K562 (cell line): ENCODE measurements around the gene FUT2. TPM values are rescaled to one million over a fixed set of nuclear protein-coding genes. Genes with fewer than 3 reads are reported as not detected.

Experiments
- ARNT ChIP-seq, 2 experiments: fragments of 450-650 bp; IDR thresholded peaks; 2 replicates each; pipeline ENCODE4 v1.6.1; 2016; ENCODE audit warnings: mild to moderate bottlenecking in 1 of 2
- BRCA1 ChIP-seq, 2 experiments: fragments of 450-650 bp in 1 of 2; sonication (generic) in 1 of 2; formaldehyde crosslinking in 1 of 2; IDR thresholded peaks; 2 replicates each; pipeline versions ENCODE4 v1.5.0 to v1.6.1; 2017 to 2020; ENCODE audit warnings: mild to moderate bottlenecking in 1 of 2, missing genetic modification reagents in 1 of 2
- GTF3C2 ChIP-seq: IDR thresholded peaks from 3 replicates; pipeline ENCODE4 v1.6.1; 2011; ENCODE audit warnings: borderline replicate concordance, mild to moderate bottlenecking, moderate library complexity; ENCODE audit not compliant: insufficient read length; ENCODE audit errors: extremely low read depth
- MCM2 ChIP-seq: fragments of 450-650 bp; IDR thresholded peaks from 2 replicates; pipeline ENCODE4 v1.6.1; 2017; ENCODE audit warnings: low read depth, mild to moderate bottlenecking
- MGA ChIP-seq: fragments of 450-650 bp; IDR thresholded peaks from 2 replicates; pipeline ENCODE4 v1.6.1; 2016; ENCODE audit warnings: mild to moderate bottlenecking, moderate library complexity
- SMARCA5 ChIP-seq: fragments of 450-650 bp; IDR thresholded peaks from 2 replicates; pipeline ENCODE4 v1.6.1; 2016
- SRSF3 ChIP-seq: fragments of 200-400 bp; formaldehyde crosslinking; IDR thresholded peaks from 2 replicates; pipeline ENCODE4 v1.6.1; 2016; ENCODE audit warnings: mild to moderate bottlenecking, low read length, moderate library complexity; ENCODE audit not compliant: insufficient read depth
- ZNF274 ChIP-seq: IDR thresholded peaks from 2 replicates; pipeline ENCODE4 v1.6.1; 2011; ENCODE audit warnings: low read depth, mild to moderate bottlenecking, low read length, moderate library complexity, borderline replicate concordance
- ZNF354B ChIP-seq: fragments of 250-450 bp; sonication (Bioruptor Pico); IDR thresholded peaks from 2 replicates; pipeline ENCODE4 v1.4.0; 2020
- polyA plus RNA-seq, 8 experiments: library from polyadenylated mRNA; depleted of rRNA in 4 of 8; stranded (reverse) in 5 of 8; unstranded in 3 of 8; fragments of >200 nt; fragmentation: Nextera tagmentation in 2 of 8; fragmentation: Illumina TruSeq in 1 of 8; extraction: Ambion mirVana in 2 of 8; extraction: Trizol in 1 of 8; gene quantifications; 2 replicates each; pipeline versions ENCODE4 v1.2.1 to v1.2.3, GENCODE V29; 2011 to 2014; ENCODE audit warnings: inconsistent platforms in 1 of 8, missing spikeins in 1 of 8
- total RNA-seq, 7 experiments: library from RNA; depleted of rRNA in 6 of 7; stranded (reverse); fragments of >200 nt in 6 of 7; fragmentation: Illumina TruSeq in 2 of 7; extraction: Trizol in 2 of 7; gene quantifications; 2 replicates each; pipeline versions ENCODE4 v1.2.1 to v1.2.3, GENCODE V29; 2011 to 2021; ENCODE audit warnings: low replicate concordance in 1 of 7
- TF ChIP-seq, protein P1 (sequence below): fragments of 250-450 bp; sonication (Bioruptor Pico); IDR thresholded peaks from 2 replicates; pipeline ENCODE4 v1.8.0; 2021; ENCODE audit warnings: moderate library complexity, mild to moderate bottlenecking, inconsistent platforms

The FUT2 gene
- total and polyA plus RNA-seq, 9 of the 15 experiments (the other 6 are each of a cell fraction or from before 2014, with no cell fraction given), result 0.03 to 0.04 TPM; not detected in 7

DNA sequence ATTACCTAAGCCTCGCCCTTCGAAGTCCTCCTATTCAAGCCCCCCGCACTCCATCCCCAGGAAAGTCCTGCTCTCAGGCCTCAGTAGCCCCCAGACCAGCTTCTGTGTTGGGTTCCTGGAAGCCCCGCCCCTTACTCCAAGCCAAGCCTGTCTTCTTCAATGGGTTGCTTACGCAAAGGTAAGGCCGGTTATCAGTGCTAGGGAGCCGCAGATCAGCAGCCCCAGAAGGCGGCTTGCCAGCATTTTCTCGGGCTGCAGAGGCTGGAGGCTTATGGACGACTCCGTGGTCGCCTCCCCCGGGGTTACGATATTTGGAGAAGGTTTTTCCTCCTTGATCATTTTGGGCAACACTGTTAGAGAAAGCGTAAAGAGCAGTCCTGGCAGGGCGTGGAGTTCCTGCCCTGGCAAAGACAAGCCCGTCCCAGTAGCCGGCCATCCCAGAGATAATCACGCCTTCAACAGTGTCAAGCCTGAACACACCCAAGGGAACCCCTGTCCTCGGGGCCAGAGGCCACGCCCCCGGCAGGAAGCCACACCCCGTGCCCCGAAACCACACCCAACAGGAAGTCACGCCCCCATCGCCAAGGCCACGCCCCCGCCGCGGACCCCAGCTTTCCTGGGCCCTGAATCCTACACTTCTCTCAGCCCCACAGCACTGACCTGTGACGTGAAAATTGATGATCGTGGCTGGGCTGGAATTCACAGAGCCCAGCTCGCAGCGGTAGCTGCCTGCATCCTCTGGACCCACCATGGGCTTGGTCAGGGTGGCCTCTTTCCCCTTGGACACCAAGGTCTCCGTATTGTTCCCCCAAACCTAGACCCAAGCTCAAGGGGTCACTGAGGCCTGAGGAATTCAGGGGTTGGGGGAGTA, 45.6 kb downstream of the FUT2 start (continued):
- no peak for TF ChIP-seq GTF3C2
- no peak for TF ChIP-seq ZNF354B (CRISPR knock-in tag)
- TF ChIP-seq, protein P1, sequence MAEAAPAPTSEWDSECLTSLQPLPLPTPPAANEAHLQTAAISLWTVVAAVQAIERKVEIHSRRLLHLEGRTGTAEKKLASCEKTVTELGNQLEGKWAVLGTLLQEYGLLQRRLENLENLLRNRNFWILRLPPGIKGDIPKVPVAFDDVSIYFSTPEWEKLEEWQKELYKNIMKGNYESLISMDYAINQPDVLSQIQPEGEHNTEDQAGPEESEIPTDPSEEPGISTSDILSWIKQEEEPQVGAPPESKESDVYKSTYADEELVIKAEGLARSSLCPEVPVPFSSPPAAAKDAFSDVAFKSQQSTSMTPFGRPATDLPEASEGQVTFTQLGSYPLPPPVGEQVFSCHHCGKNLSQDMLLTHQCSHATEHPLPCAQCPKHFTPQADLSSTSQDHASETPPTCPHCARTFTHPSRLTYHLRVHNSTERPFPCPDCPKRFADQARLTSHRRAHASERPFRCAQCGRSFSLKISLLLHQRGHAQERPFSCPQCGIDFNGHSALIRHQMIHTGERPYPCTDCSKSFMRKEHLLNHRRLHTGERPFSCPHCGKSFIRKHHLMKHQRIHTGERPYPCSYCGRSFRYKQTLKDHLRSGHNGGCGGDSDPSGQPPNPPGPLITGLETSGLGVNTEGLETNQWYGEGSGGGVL (CRISPR knock-in tag), result no peak
- TF ChIP-seq SMARCA5, result no peak
- no peak for TF ChIP-seq BRCA1 (IDR thresholded peaks at IDR 0.05)
- no peak for TF ChIP-seq BRCA1 (CRISPR knock-in tag; IDR thresholded peaks at IDR 0.05)
- no peak for TF ChIP-seq MCM2
- no peak for TF ChIP-seq MGA
- TF ChIP-seq ZNF274, result no peak
- TF ChIP-seq SRSF3, result no peak
- TF ChIP-seq ARNT (IDR thresholded peaks at IDR 0.05), result no peak
